Effector CD8-positive, alpha-beta T cell (primary cell): ENCODE measurements around the gene RFXAP.

ENCODE experiments used
- DNase-seq: peaks from one replicate; lab custom pipeline; 2025; lab: John Stamatoyannopoulos, UW

The RFXAP gene

GRCh38 chr13:36817996-36818803, 822 bp upstream of the RFXAP start:
- DNase-seq, result no peak

GRCh38 chr13:36819739-36820090, 693 bp downstream of the RFXAP start:
- DNase-seq, result no peak

GRCh38 chr13:36820222-36820621, 1.2 kb downstream of the RFXAP start:
- no peak for DNase-seq

- no peak for DNase-seq
Observed at GRCh38 chr13:36822785-36823184, 3.8 kb downstream of the RFXAP start.

GRCh38 chr13:36829753-36830152, 10.7 kb downstream of the RFXAP start:
- DNase-seq, result no peak

GRCh38 chr13:36831291-36831690, 12.3 kb downstream of the RFXAP start:
- DNase-seq, result no peak

GRCh38 chr13:36834299-36834698, 15.3 kb downstream of the RFXAP start:
- DNase-seq, result no peak

- DNase-seq, result no peak
Observed at GRCh38 chr13:36837354-36838092, 18.5 kb downstream of the RFXAP start.

- DNase-seq, result no peak
Observed at GRCh38 chr13:36839281-36839680, 20.3 kb downstream of the RFXAP start.

- DNase-seq, result no peak
Observed at GRCh38 chr13:36839981-36840380, 21.0 kb downstream of the RFXAP start.

- DNase-seq, result no peak
Observed at GRCh38 chr13:36840718-36841250, 21.8 kb downstream of the RFXAP start.

- DNase-seq, result no peak
Observed at GRCh38 chr13:36841391-36841790, 22.4 kb downstream of the RFXAP start.

- no peak for DNase-seq
Observed at GRCh38 chr13:36847606-36848005, 28.6 kb downstream of the RFXAP start.

GRCh38 chr13:36848199-36848982, 29.4 kb downstream of the RFXAP start:
- no peak for DNase-seq

GRCh38 chr13:36850790-36851438, 31.9 kb downstream of the RFXAP start:
- no peak for DNase-seq

GRCh38 chr13:36857253-36857652, 38.2 kb downstream of the RFXAP start:
- DNase-seq, result no peak

- DNase-seq, result no peak
Observed at GRCh38 chr13:36858290-36858689, 39.3 kb downstream of the RFXAP start.

GRCh38 chr13:36859259-36859658, 40.2 kb downstream of the RFXAP start:
- DNase-seq, result no peak

- no peak for DNase-seq
Observed at GRCh38 chr13:36862002-36862685, 43.1 kb downstream of the RFXAP start.

GRCh38 chr13:36862722-36863121, 43.7 kb downstream of the RFXAP start:
- no peak for DNase-seq

GRCh38 chr13:36865265-36865664, 46.2 kb downstream of the RFXAP start:
- no peak for DNase-seq
